ENCODE data around the gene NUP214. TPM values are rescaled to one million over a fixed set of nuclear protein-coding genes. Genes with fewer than 3 reads are reported as not detected.
A peak's percentile ranks its signal among the peaks of the same experiment; 100 is the strongest.

Gene NUP214
- total and polyA plus RNA-seq, 2 of the 8 experiments (the other 6 are each of a cell fraction or from before 2014, with no cell fraction given) = 28.6 to 50.2 TPM

DNA sequence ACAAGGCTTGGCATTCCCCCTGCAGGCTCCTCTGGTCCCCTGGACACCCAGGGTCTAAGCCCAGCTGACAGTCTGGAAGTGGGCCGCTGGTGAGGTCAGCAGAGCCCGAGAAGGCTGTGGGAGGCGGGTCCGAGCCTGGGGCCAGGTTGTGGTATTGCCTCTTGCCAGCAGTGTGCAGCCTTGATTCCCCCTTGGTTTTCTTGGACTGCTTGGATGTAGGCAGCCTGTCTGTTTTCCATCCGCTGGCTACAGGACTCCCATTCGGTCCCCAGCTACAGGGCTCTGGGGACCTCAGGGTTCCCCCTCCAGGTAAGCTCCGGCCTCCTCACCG is 27.5 kb upstream of the NUP214 start:
- POLR2A ChIA-PET (ENCODE audit: partially characterized antibody) = interaction anchor here (1.1 to 29.0 kb wide), 7 partner anchors 13 to 404 kb away, joined by 3 to 751 read pairs (median 5); partner anchors contain the start of genes EXOSC2 and NUP214
- Histone ChIP-seq H3K4me3 (ENCODE audit: extremely low read depth in 1 of 4, insufficient read depth in 2 of 4, low read depth in 3 of 4, low read length in 4 of 4) (peak overlapping the region in 2 of 4 experiments; percentile 85 to 92; a peak in 4 of 8 replicates), H2BK120ac (replicated peaks; ENCODE audit: low read depth, low read length) (no peak overlapping the region), H4K91ac (replicated peaks; ENCODE audit: insufficient read length, low read length) (no peak overlapping the region), H3K36me3 (ENCODE audit: control insufficient read depth in 2 of 4, insufficient read depth in 4 of 4, low read length in 3 of 4) (peaks cover 0 to 15% (median 2%) of the 10 kb centered on the region in 4 experiments; a peak in 3 of 8 replicates), H3K27me3 (replicated peaks in 1 of 4; ENCODE audit: control insufficient read depth in 3 of 4, extremely low read depth in 1 of 4, insufficient read depth in 3 of 4, low read length in 3 of 4) (no peaks in the 10 kb centered on the region; a peak in 1 of 7 replicates), H3K23ac (ENCODE audit: insufficient read length) (no peak overlapping the region), H4K20me1 (replicated peaks in 1 of 2; ENCODE audit: control insufficient read depth in 1 of 2, insufficient read depth in 2 of 2, low read length in 2 of 2) (peaks cover 3 to 4% of the 10 kb centered on the region in 2 experiments), H3K4me2 (ENCODE audit: insufficient read depth in 1 of 2, low read depth in 2 of 2, low read length in 2 of 2) (peak overlapping the region; percentile 79 to 83; a peak in 3 of 4 replicates), H3K14ac (ENCODE audit: insufficient read length) (no peak overlapping the region), H3K18ac (ENCODE audit: extremely low read depth, low read length) (0 out of 2 replicates have a peak overlapping the region, but pooled peaks have one; percentile 48), H3K4ac (replicated peaks; ENCODE audit: insufficient read length, low read depth, low read length) (no peak overlapping the region), H2BK15ac (ENCODE audit: low read length) (0 out of 2 replicates have a peak overlapping the region, but pooled peaks have one; percentile 88), H2AFZ (ENCODE audit: low read length) (no peak overlapping the region), H2BK12ac (ENCODE audit: low read depth, low read length) (0 out of 2 replicates have a peak overlapping the region, but pooled peaks have one; percentile 68), H2BK20ac (ENCODE audit: low read length) (no peak overlapping the region), H3K79me1 (ENCODE audit: low read depth, low read length) (peaks cover 8% of the 10 kb centered on the region), H3K9me3 (ENCODE audit: insufficient read depth in 2 of 2, low read depth in 1 of 2, low read length in 1 of 2) (no peaks in the 10 kb centered on the region), H4K5ac (ENCODE audit: insufficient read length, low read depth, low read length) (no peak overlapping the region), H2BK5ac (ENCODE audit: low read depth, low read length) (no peak overlapping the region), H3K4me1 (replicated peaks in 1 of 4; ENCODE audit: control insufficient read depth in 3 of 4, insufficient read depth in 4 of 4, low read length in 3 of 4) (peaks cover 0 to 45% (median 34%) of the 10 kb centered on the region in 4 experiments; a peak in 6 of 7 replicates), H3K56ac (replicated peaks; ENCODE audit: insufficient read length, low read depth, low read length) (no peak overlapping the region), H2AK5ac (ENCODE audit: low read depth, low read length) (peak overlapping the region; percentile 75; the same call in 1 of the 2 replicates), H4K8ac (ENCODE audit: extremely low read depth, insufficient read depth, low read length) (peak overlapping the region; percentile 43), H3K27ac (ENCODE audit: low read depth, low read length) (no peak overlapping the region), H3K23me2 (ENCODE audit: low read depth, low read length) (peaks cover 5% of the 10 kb centered on the region), H3K9ac (replicated peaks in 1 of 4; ENCODE audit: extremely low read depth in 1 of 4, low read depth in 3 of 4, low read length in 3 of 4) (no peak overlapping the region; a peak in 1 of 7 replicates), H3K79me2 (ENCODE audit: control insufficient read depth in 1 of 2, insufficient read depth in 2 of 2, low read length in 2 of 2) (peaks cover 0 to 18% of the 10 kb centered on the region in 2 experiments; a peak in 1 of 4 replicates)
- FAIRE-seq (no peak), DNase-seq (ENCODE audit: low read depth in 1 of 2, low spot score in 2 of 2) (no peak)
- CTCF ChIA-PET (ENCODE audit: partially characterized antibody) = interaction anchor here (0.9 to 6.3 kb wide), 10 partner anchors 10 to 435 kb away, joined by 3 to 47 read pairs (median 5); no protein-coding TSS in a partner anchor
- WGBS, 2 experiments (ENCODE audit: extremely low coverage in 1 of 2, insufficient coverage in 1 of 2, insufficient read length in 1 of 2, insufficient replicate concordance in 2 of 2, low coverage in 1 of 2, low lambda C conversion rate in 2 of 2, missing lambda C conversion rate in 1 of 2) = 91% methylated on average over 8 of the region's 8 CpGs; no CpG with 5 or more reads in 1 of the 2 experiments
- TF ChIP-seq POLR2AphosphoS5 (IDR thresholded peaks at IDR 0.05; ENCODE audit: low read depth, low read length) (peak; percentile 37; the same call in 1 of the 2 replicates), CHD1 (IDR thresholded peaks at IDR 0.05; ENCODE audit: low read depth, low read length) (no peak)

Data from H1 (cell line).